K562 (cell line): ENCODE data around the gene CACNA1C. TPM values are rescaled to one million over a fixed set of nuclear protein-coding genes. Genes with fewer than 3 reads are reported as not detected.

Source experiments
- ATAC-seq: fragments of 200-7000 bp; cut with Tn5 transposase; 3 replicates; pipeline ENCODE4 v1.9.1; 2020; ENCODE audit warnings: moderate library complexity
- BruUV-seq: library from RNA; stranded (reverse); fragments of 400-500 nt; replicated peaks from 2 replicates; lab custom pipeline; 2021; lab: Mats Ljungman, UMichigan
- CTCF ChIA-PET: fragments of 300-600 bp; formaldehyde crosslinking; extraction: SDS; loops from one replicate; lab custom pipeline; 2021; ENCODE audit warnings: low intra/inter-chr PET ratio; lab: Yijun Ruan, JAX
- POLR2A ChIA-PET: fragments of 300-600, 350-650 bp; sonication (Branson Sonifier 250); formaldehyde crosslinking; extraction: SDS; loops from one replicate; lab custom pipeline; 2021; ENCODE audit warnings: antibody characterized with exemption, inconsistent platforms; lab: Yijun Ruan, JAX
- DNase-seq, 4 experiments: peaks; one replicate each; pipeline versions ENCODE4 v3.0.0 to v3.0.0-alpha.2; 2011 to 2018; ENCODE audit warnings: low spot score in 3 of 4, mixed read lengths in 3 of 4; ENCODE audit errors: extremely low read depth in 1 of 4
- FAIRE-seq: peaks from 2 replicates; lab custom pipeline; 2011; peaks lifted over from hg19 to GRCh38; lab: Jason Lieb, UNC
- H2AFZ ChIP-seq: 2 replicates; pipeline ENCODE4 v1.6.0; 2011; ENCODE audit warnings: low read depth, low read length, control low read depth, inconsistent platforms
- H3K27ac ChIP-seq: fragments of 200-600 bp; 3 replicates; pipeline ENCODE4 v1.8.0; 2011; ENCODE audit warnings: low read depth, mild to moderate bottlenecking, control low read depth, inconsistent platforms, low read length, moderate library complexity, mixed read lengths; ENCODE audit errors: extremely low read depth
- H3K27me3 ChIP-seq, 2 experiments: fragments of 300-600 bp in 1 of 2; 2 replicates in 1 of 2; 3 replicates in 1 of 2; pipeline versions ENCODE4 v1.6.0 to v1.8.0; 2011; ENCODE audit warnings: inconsistent platforms in 2 of 2, low read length in 2 of 2, mild to moderate bottlenecking in 1 of 2, mixed read lengths in 1 of 2, moderate library complexity in 1 of 2; ENCODE audit not compliant: control insufficient read depth in 2 of 2, insufficient read depth in 2 of 2
- H3K36me3 ChIP-seq: fragments of 300-600 bp; 3 replicates; pipeline ENCODE4 v1.8.0; 2011; ENCODE audit warnings: mild to moderate bottlenecking, low read length, inconsistent platforms; ENCODE audit not compliant: control insufficient read depth, insufficient read depth
- H3K4me1 ChIP-seq, 2 experiments: fragments of 200-600 bp in 1 of 2; replicated peaks in 1 of 2; 2 replicates in 1 of 2; 3 replicates in 1 of 2; pipeline versions ENCODE4 v1.5.1 to v1.8.0; 2011; ENCODE audit warnings: inconsistent platforms in 2 of 2, low read length in 2 of 2, mild to moderate bottlenecking in 1 of 2, mixed read lengths in 1 of 2, moderate library complexity in 1 of 2; ENCODE audit not compliant: control insufficient read depth in 2 of 2, insufficient read depth in 2 of 2
- H3K4me2 ChIP-seq: 2 replicates; pipeline ENCODE4 v1.6.1; 2011; ENCODE audit warnings: low read length, control low read depth, inconsistent platforms, mixed read lengths; ENCODE audit not compliant: insufficient read depth
- H3K4me3 ChIP-seq: fragments of 200-600 bp; sonication (generic), shearing (Covaris generic); 2 replicates; pipeline ENCODE4 v1.5.1; 2016; ENCODE audit warnings: control low read depth, inconsistent platforms
- H3K79me2 ChIP-seq: fragments of 200-600 bp; 3 replicates; pipeline ENCODE4 v1.8.0; 2011; ENCODE audit warnings: low read length, inconsistent platforms; ENCODE audit not compliant: control insufficient read depth, insufficient read depth
- H3K9ac ChIP-seq, 2 experiments: 2 replicates each; pipeline versions ENCODE4 v1.6.0 to v1.6.1; 2011; ENCODE audit warnings: low read depth in 2 of 2, low read length in 2 of 2, control low read depth in 1 of 2, inconsistent platforms in 1 of 2, mild to moderate bottlenecking in 1 of 2, mixed read lengths in 1 of 2; ENCODE audit not compliant: insufficient read depth in 1 of 2
- H3K9me1 ChIP-seq: one replicate; pipeline ENCODE4 v1.6.0; 2011; ENCODE audit warnings: inconsistent platforms, mild to moderate bottlenecking, low read length, moderate library complexity; ENCODE audit not compliant: control insufficient read depth, insufficient read depth
- H3K9me3 ChIP-seq: replicated peaks from 2 replicates; pipeline ENCODE4 v1.5.1; 2011; ENCODE audit warnings: low read depth, low read length, inconsistent platforms; ENCODE audit not compliant: control insufficient read depth, insufficient read depth
- H4K20me1 ChIP-seq: replicated peaks from 2 replicates; pipeline ENCODE4 v1.6.1; 2011; ENCODE audit warnings: low read length, inconsistent platforms, mixed read lengths; ENCODE audit not compliant: control insufficient read depth, insufficient read depth
- CSDE1 ChIP-seq, 2 experiments: fragments of 450-650 bp; IDR thresholded peaks; 2 replicates each; pipeline ENCODE4 v1.6.1; 2016; ENCODE audit warnings: mild to moderate bottlenecking in 1 of 2
- ELK3 ChIP-seq: fragments of 450-650 bp; formaldehyde crosslinking; IDR thresholded peaks from 2 replicates; pipeline ENCODE4 v1.4.0; 2020; ENCODE audit warnings: mild to moderate bottlenecking
- FOXP1 ChIP-seq: sonication (generic); formaldehyde crosslinking; IDR thresholded peaks from 2 replicates; pipeline ENCODE4 v1.8.0; 2022; ENCODE audit warnings: mild to moderate bottlenecking, missing genetic modification reagents
- MXI1 ChIP-seq: IDR thresholded peaks from 2 replicates; pipeline ENCODE4 v1.6.1; 2011; ENCODE audit warnings: low read depth, mild to moderate bottlenecking, improper control_type of control experiment, low read length
- NCOA2 ChIP-seq, 2 experiments: fragments of 450-650 bp; IDR thresholded peaks; 2 replicates each; pipeline ENCODE4 v1.6.1; 2018; ENCODE audit warnings: mild to moderate bottlenecking in 2 of 2, moderate library complexity in 1 of 2; ENCODE audit not compliant: partially characterized antibody in 2 of 2
- PATZ1 ChIP-seq: fragments of 250-450 bp; sonication (Bioruptor Pico); IDR thresholded peaks from 2 replicates; pipeline ENCODE4 v1.5.0; 2020; ENCODE audit warnings: mild to moderate bottlenecking, borderline replicate concordance
- VEZF1 ChIP-seq: fragments of 200-800 bp; sonication (Bioruptor generic); IDR thresholded peaks from 2 replicates; pipeline ENCODE4 v1.6.1; 2017; ENCODE audit warnings: missing genetic modification characterization, missing compliant biosample characterization
- WHSC1 ChIP-seq: IDR thresholded peaks from one replicate; pipeline ENCODE4 v1.6.1; 2012; ENCODE audit warnings: low read length, control low read depth, inconsistent platforms
- ZBTB5 ChIP-seq: fragments of 450-650 bp; IDR thresholded peaks from 2 replicates; pipeline ENCODE4 v1.6.1; 2017; ENCODE audit warnings: antibody characterized with exemption
- ZC3H8 ChIP-seq: fragments of 450-650 bp; IDR thresholded peaks from 2 replicates; pipeline ENCODE4 v1.6.1; 2017
- ZKSCAN8 ChIP-seq: fragments of 200-800 bp; sonication (Bioruptor generic); IDR thresholded peaks from 2 replicates; pipeline ENCODE4 v1.6.1; 2016; ENCODE audit warnings: missing genetic modification characterization, missing compliant biosample characterization
- ZNF232 ChIP-seq: sonication (generic); formaldehyde crosslinking; IDR thresholded peaks from 2 replicates; pipeline ENCODE4 v1.8.0; 2022; ENCODE audit warnings: mild to moderate bottlenecking, missing genetic modification reagents
- ZNF639 ChIP-seq, 2 experiments: fragments of 200-800 bp in 1 of 2; sonication (Bioruptor generic) in 1 of 2; sonication (generic) in 1 of 2; formaldehyde crosslinking in 1 of 2; IDR thresholded peaks in 1 of 2; conservative IDR thresholded peaks in 1 of 2; 2 replicates each; pipeline versions ENCODE4 v1.5.0 to v1.6.1; 2016 to 2020; ENCODE audit warnings: missing compliant biosample characterization in 1 of 2, missing genetic modification characterization in 1 of 2, missing genetic modification reagents in 1 of 2
- WGBS: fragments of 100-300 bp; shearing (Covaris generic); methylation state at CpG from one replicate; pipeline ENCODE4 v1.1.6; 2016; ENCODE audit warnings: low coverage, mixed read lengths; ENCODE audit not compliant: insufficient coverage; ENCODE audit errors: missing lambda C conversion rate; 5-methylcytosine and 5-hydroxymethylcytosine counted together
- in situ Hi-C: fragments of 300-500 bp; cut with MboI; formaldehyde crosslinking; loops from 4 replicates; pipeline ENCODE4 v1.15.0; 2018; ENCODE audit warnings: inconsistent platforms, mixed read lengths
- intact Hi-C: fragments of 100-400 bp; cut with micrococcal nuclease; formaldehyde crosslinking; loops from 2 replicates; pipeline ENCODE4 v1.14.2; 2022
- polyA plus RNA-seq, 8 experiments: library from polyadenylated mRNA; depleted of rRNA in 4 of 8; stranded (reverse) in 5 of 8; unstranded in 3 of 8; fragments of >200 nt; fragmentation: Nextera tagmentation in 2 of 8; fragmentation: Illumina TruSeq in 1 of 8; extraction: Ambion mirVana in 2 of 8; extraction: Trizol in 1 of 8; gene quantifications; 2 replicates each; pipeline versions ENCODE4 v1.2.1 to v1.2.3, GENCODE V29; 2011 to 2014; ENCODE audit warnings: inconsistent platforms in 1 of 8, missing spikeins in 1 of 8
- total RNA-seq, 7 experiments: library from RNA; depleted of rRNA in 6 of 7; stranded (reverse); fragments of >200 nt in 6 of 7; fragmentation: Illumina TruSeq in 2 of 7; extraction: Trizol in 2 of 7; gene quantifications; 2 replicates each; pipeline versions ENCODE4 v1.2.1 to v1.2.3, GENCODE V29; 2011 to 2021; ENCODE audit warnings: low replicate concordance in 1 of 7

CACNA1C gene
- total and polyA plus RNA-seq, 9 of the 15 experiments (the other 6 are each of a cell fraction or from before 2014, with no cell fraction given) = not detected

GRCh38 chr12:2607881-2608607, 555.3 kb downstream of the CACNA1C start:
- POLR2A ChIA-PET = interaction anchor here (0.7 kb wide), 1 partner anchor 45 kb away, joined by 3 read pairs; no protein-coding TSS in a partner anchor
- TF ChIP-seq NCOA2 (IDR thresholded peaks at IDR 0.05; ENCODE audit: partially characterized antibody in 2 of 2) (no peak), ZC3H8 (no peak), ZBTB5 (no peak), PATZ1 (CRISPR knock-in tag) (no peak), ZNF232 (CRISPR knock-in tag) (no peak), ELK3 (CRISPR knock-in tag) (no peak), VEZF1 (CRISPR knock-in tag) (no peak), ZKSCAN8 (no peak), ZNF639 (CRISPR knock-in tag; conservative IDR thresholded peaks at IDR 0.05 in 1 of 2, IDR thresholded peaks at IDR 0.05 in 1 of 2) (no peak), CSDE1 (IDR thresholded peaks at IDR 0.05) (no peak), MXI1 (no peak), FOXP1 (CRISPR knock-in tag) (no peak), WHSC1 (no peak)

More at GRCh38 chr12:2607881-2608607, 555.3 kb downstream of the CACNA1C start:
- H4K20me1 ChIP-seq = no peaks in the 10 kb centered on the region
- no peak overlapping the region for H3K4me3 ChIP-seq
- ATAC-seq (no peak), FAIRE-seq (no peak), DNase-seq (no peak)
- H3K4me1 ChIP-seq = no peaks in the 10 kb centered on the region
- H3K27me3 ChIP-seq = peaks cover 3 to 48% of the 10 kb centered on the region in 2 experiments; a peak in 3 of 5 replicates
- in situ Hi-C loops = no loop called here
- intact Hi-C loops = no loop called here
- BruUV-seq = no TSS peak
- H3K36me3 ChIP-seq = no peaks in the 10 kb centered on the region
- H3K9ac ChIP-seq = no peak overlapping the region
- WGBS = 0% methylated on average over 10 of the region's 10 CpGs
- H3K9me1 ChIP-seq = no peaks in the 10 kb centered on the region
- CTCF ChIA-PET = no interaction called here
- no peaks in the 10 kb centered on the region for H3K9me3 ChIP-seq
- H3K27ac ChIP-seq = no peak overlapping the region
- H2AFZ ChIP-seq = no peak overlapping the region
- H3K79me2 ChIP-seq = no peaks in the 10 kb centered on the region
- no peak overlapping the region for H3K4me2 ChIP-seq
